HUDEP-2 (cell line): Measurements from ENCODE around the gene TXNRD2.
"Not testable (repeated sequence)": the region's sequence is repeated elsewhere in the genome, so short reads cannot be mapped to it uniquely, and the experiment has no call there.

Source experiments
- DNase-seq, 76 experiments: peaks; one replicate each; lab custom pipeline; 2025; ENCODE audit not compliant: unreplicated experiment in 76 of 76; lab: John Stamatoyannopoulos, UW

The TXNRD2 gene

GRCh38 chr22:19836512-19836911, 105.1 kb downstream of the TXNRD2 start:
- no peak for DNase-seq

DNA sequence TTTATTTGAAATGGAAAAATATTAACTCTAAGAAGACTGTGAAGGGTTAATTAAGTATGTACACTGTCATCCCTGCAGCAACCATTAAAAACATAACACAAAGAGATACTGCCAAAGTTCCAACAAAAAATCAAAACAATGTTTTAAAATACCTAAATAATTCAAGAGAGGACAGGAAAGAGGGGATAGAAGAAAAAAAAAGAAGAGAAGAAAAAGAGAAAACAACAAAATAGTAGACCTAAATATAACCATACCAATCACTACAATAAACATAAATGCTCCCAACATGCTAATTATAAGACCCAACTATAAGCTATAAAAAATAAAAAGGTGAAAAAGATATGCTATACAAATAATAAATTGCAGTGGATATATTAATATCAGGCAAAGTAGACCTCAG, 107.0 kb downstream of the TXNRD2 start:
- no peak for DNase-seq

DNA sequence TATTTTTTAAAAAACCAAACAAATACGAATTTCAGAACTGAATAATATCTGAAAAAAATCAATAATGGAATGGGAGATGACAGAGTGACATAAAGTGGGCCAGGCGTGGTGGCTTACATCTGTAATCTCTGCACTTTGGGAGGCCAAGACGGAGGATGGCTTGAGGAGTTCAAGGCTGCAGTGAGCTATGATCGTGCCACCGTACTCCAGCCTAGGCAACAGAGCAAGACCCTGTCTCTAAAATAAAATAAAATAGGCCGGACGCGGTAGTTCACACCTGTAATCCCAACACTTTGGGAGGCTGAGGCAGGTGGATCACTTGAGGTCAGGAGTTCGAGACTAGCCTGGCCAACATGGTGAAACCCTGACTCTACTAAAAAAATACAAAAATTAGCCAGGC, 108.3 kb downstream of the TXNRD2 start:
- not testable (repeated sequence) for DNase-seq

- DNase-seq = no peak
Measured at GRCh38 chr22:19832476-19833108, 109.0 kb downstream of the TXNRD2 start.

DNA sequence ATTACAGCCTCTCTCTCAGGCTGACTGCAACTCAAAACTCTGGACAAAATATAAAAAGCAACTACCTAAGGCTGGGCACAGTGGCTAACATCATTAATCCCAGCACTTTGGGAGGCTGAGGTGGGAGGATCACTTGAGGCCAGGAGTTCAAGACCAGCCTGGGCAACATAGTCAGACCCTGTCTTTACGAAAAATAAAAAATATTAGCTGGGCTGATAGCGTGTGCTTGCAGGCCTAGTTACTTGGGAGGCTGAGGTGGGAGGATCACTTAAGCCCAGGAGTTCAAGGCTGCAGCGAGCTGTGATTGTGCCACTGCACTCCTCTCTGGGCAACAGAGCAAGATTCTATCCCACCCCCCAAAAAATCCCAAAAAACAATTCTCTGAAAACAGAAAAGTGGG, 109.6 kb downstream of the TXNRD2 start:
- not testable (repeated sequence) for DNase-seq

DNA sequence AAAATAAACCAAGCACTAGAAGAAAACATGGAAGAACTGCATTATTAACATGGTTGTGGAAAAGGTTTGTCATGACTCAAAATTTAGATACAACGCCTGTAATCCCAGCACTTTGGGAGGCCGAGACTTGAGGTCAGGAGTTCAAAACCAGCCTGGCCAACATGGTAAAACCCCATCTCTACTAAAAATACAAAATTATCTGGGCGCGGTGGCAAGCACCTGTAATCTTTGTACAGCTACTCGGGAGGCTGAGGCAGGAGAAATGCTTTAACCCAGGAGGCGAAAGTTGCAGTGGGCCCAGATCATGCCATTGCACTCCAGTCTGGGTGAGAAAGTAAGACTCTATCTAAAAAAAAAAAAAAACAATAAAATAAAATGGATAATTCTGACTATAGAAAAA, 110.6 kb downstream of the TXNRD2 start:
- DNase-seq = no peak

DNA sequence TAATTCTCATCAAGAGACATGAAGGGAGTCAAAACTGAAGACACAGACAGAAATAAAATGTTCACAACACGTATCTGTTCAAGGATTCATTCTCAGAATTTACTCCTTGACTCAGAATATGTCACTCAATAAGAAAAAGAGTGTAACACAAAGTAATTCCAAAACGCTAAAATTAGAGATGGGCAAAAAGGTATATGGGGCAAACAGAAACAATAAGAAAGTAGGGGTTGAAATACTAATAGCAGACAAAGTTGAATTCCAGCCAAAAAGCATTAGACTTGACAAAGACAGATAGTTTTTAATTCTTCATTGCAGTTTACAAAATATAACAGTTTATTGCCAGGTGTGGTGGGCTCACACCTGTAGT, 113.6 kb downstream of the TXNRD2 start:
- DNase-seq = no peak

GRCh38 chr22:19827341-19828034, 114.1 kb downstream of the TXNRD2 start:
- no peak for DNase-seq

- no peak for DNase-seq
Measured at GRCh38 chr22:19826619-19826950, 115.0 kb downstream of the TXNRD2 start.

GRCh38 chr22:19825904-19826618, 115.6 kb downstream of the TXNRD2 start:
- DNase-seq = no peak
